ENCODE measurements around the gene NGEF. TPM values are rescaled to one million over a fixed set of nuclear protein-coding genes. Genes with fewer than 3 reads are reported as not detected.

The NGEF gene
- total RNA-seq, 1 donor from 2014 or later, result 0.16 TPM

DNA sequence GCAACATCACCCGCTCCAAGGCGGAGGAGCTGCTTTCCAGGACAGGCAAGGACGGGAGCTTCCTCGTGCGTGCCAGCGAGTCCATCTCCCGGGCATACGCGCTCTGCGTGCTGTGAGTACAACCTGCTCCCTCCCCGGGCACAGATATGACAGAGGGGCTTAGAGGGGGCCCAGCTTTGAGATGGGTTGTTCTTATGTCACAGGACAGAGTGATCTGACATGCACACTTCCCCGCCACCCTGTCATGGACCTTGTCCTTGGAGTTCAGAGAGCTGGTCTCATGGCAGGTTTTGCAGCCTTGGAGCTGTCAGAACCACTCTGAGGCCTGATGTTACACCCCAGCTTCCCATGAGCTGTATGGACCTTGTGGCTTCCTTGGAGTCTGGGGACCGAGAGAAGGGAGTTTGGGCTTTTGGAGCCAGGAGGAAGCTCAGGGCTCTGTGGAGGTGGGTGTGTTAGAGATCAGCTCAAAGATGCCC is 47.5 kb upstream of the NGEF start:
- Histone ChIP-seq H3K4me3 (ENCODE audit: insufficient read depth, low read depth, low read length) (no peak overlapping the region), H3K27ac (ENCODE audit: low read depth, low read length) (no peak overlapping the region), H4K20me1 (ENCODE audit: insufficient read depth, low read length) (no peaks in the 10 kb centered on the region), H3K9me3 (ENCODE audit: insufficient read depth, low read depth, low read length) (no peaks in the 10 kb centered on the region), H3K9ac (ENCODE audit: low read length) (no peak overlapping the region), H3K79me2 (ENCODE audit: insufficient read depth, low read length) (no peaks in the 10 kb centered on the region), H3K36me3 (ENCODE audit: insufficient read depth, low read length) (no peaks in the 10 kb centered on the region), H3K4me1 (ENCODE audit: insufficient read depth, low read length) (no peaks in the 10 kb centered on the region), H3K4me2 (ENCODE audit: low read length) (no peak overlapping the region), H2AFZ (ENCODE audit: low read depth, low read length) (no peak overlapping the region), H3K27me3 (ENCODE audit: insufficient read depth, low read length) (no peaks in the 10 kb centered on the region)
- no peak for DNase-seq (ENCODE audit: low read depth)
- no peak for FAIRE-seq
- H3K27me3 Mint-ChIP-seq (ENCODE audit: low read depth, unreplicated experiment), result peaks cover 18% of the 10 kb centered on the region
- no peaks in the 10 kb centered on the region for H3K9me3 Mint-ChIP-seq (ENCODE audit: unreplicated experiment)
- H3K27ac Mint-ChIP-seq (ENCODE audit: unreplicated experiment), result no peak overlapping the region
- TF ChIP-seq, protein P1, sequence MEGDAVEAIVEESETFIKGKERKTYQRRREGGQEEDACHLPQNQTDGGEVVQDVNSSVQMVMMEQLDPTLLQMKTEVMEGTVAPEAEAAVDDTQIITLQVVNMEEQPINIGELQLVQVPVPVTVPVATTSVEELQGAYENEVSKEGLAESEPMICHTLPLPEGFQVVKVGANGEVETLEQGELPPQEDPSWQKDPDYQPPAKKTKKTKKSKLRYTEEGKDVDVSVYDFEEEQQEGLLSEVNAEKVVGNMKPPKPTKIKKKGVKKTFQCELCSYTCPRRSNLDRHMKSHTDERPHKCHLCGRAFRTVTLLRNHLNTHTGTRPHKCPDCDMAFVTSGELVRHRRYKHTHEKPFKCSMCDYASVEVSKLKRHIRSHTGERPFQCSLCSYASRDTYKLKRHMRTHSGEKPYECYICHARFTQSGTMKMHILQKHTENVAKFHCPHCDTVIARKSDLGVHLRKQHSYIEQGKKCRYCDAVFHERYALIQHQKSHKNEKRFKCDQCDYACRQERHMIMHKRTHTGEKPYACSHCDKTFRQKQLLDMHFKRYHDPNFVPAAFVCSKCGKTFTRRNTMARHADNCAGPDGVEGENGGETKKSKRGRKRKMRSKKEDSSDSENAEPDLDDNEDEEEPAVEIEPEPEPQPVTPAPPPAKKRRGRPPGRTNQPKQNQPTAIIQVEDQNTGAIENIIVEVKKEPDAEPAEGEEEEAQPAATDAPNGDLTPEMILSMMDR (IDR thresholded peaks at IDR 0.05; ENCODE audit: insufficient read depth, low read depth, low read length), result no peak
- no peak for TF ChIP-seq EZH2 (IDR thresholded peaks at IDR 0.05; ENCODE audit: insufficient read depth, low read length)
- no peak overlapping the region for H3K4me3 Mint-ChIP-seq (ENCODE audit: unreplicated experiment)
- H3K4me1 Mint-ChIP-seq (ENCODE audit: low read depth, unreplicated experiment), result peaks cover 2% of the 10 kb centered on the region
- peaks cover 1% of the 10 kb centered on the region for H3K36me3 Mint-ChIP-seq (ENCODE audit: low read depth, unreplicated experiment)

DNA sequence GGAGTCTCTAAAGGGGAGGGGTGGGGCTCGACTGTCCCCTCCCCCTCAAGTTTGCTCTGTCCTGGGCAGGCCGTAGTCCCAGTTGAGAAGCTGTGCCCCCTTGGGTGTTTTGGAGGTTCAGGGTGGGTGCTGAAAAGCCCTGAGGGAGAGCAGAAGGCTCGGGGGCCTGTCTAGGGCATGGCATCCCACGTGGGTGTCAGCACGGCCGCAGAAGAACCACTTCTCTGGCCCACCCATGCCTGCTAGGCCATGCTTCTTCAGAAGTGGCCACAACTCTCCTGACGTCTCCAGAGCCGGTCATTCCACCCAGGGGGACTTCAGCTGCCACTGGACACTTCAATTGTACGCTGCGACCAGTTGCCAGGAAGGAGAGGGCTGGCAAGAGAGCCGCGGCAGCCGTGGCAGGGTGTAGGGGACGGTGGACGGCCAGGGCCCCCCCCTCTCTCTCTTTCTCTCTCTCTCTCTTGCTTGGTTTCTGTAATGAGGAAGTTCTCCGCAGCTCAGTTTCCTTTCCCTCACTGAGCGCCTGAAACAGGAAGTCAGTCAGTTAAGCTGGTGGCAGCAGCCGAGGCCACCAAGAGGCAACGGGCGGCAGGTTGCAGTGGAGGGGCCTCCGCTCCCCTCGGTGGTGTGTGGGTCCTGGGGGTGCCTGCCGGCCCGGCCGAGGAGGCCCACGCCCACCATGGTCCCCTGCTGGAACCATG is 46.9 kb upstream of the NGEF start, which contains the start of gene INPP5D:
Gene INPP5D, plus strand, starts transcription at position 546 of the 704 bp plus-strand sequence. Its CDS starts 137 bp downstream, at position 683.
- Histone ChIP-seq H3K27me3 (ENCODE audit: insufficient read depth, low read length) (no peaks in the 10 kb centered on the region), H3K27ac (ENCODE audit: low read depth, low read length) (no peak within 1 kb of the TSS), H2AFZ (ENCODE audit: low read depth, low read length) (no peak within 1 kb of the TSS), H3K4me2 (ENCODE audit: low read length) (no peak within 1 kb of the TSS), H3K4me3 (ENCODE audit: insufficient read depth, low read depth, low read length) (no peak within 1 kb of the TSS), H3K79me2 (ENCODE audit: insufficient read depth, low read length) (no peaks in the 10 kb centered on the region), H3K4me1 (ENCODE audit: insufficient read depth, low read length) (no peaks in the 10 kb centered on the region), H3K36me3 (ENCODE audit: insufficient read depth, low read length) (no peaks in the 10 kb centered on the region), H3K9me3 (ENCODE audit: insufficient read depth, low read depth, low read length) (no peaks in the 10 kb centered on the region), H4K20me1 (ENCODE audit: insufficient read depth, low read length) (no peaks in the 10 kb centered on the region), H3K9ac (ENCODE audit: low read length) (no peak within 1 kb of the TSS)
- peaks cover 24% of the 10 kb centered on the region for H3K27me3 Mint-ChIP-seq (ENCODE audit: low read depth, unreplicated experiment)
- no peaks in the 10 kb centered on the region for H3K9me3 Mint-ChIP-seq (ENCODE audit: unreplicated experiment)
- no peak within 1 kb of the TSS for H3K4me3 Mint-ChIP-seq (ENCODE audit: unreplicated experiment)
- H3K36me3 Mint-ChIP-seq (ENCODE audit: low read depth, unreplicated experiment), result peaks cover 1% of the 10 kb centered on the region
- DNase-seq (ENCODE audit: low read depth) (no peak), FAIRE-seq (no peak)
- no peak within 1 kb of the TSS for H3K27ac Mint-ChIP-seq (ENCODE audit: unreplicated experiment)
- no peak for TF ChIP-seq EZH2 (IDR thresholded peaks at IDR 0.05; ENCODE audit: insufficient read depth, low read length)
- TF ChIP-seq, protein P1 (IDR thresholded peaks at IDR 0.05; ENCODE audit: insufficient read depth, low read depth, low read length), result no peak
- peaks cover 2% of the 10 kb centered on the region for H3K4me1 Mint-ChIP-seq (ENCODE audit: low read depth, unreplicated experiment)

DNA sequence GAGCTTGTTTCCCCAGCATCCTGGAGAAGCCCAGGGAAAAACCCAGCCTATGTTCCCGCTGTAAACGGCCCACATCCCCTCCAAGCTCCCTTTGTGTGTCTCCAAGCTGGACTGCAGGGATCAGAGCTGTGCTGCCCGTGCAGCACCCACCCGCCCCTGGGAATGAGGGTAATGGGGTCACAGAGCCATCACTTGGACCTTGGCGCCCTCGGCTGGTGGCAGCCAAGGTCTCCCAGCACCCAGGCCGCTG is 46.4 kb upstream of the NGEF start:
- Mint-ChIP-seq H3K36me3 (ENCODE audit: low read depth, unreplicated experiment) (peaks cover 1% of the 10 kb centered on the region), H3K9me3 (ENCODE audit: unreplicated experiment) (no peaks in the 10 kb centered on the region), H3K27me3 (ENCODE audit: low read depth, unreplicated experiment) (peaks cover 25% of the 10 kb centered on the region), H3K4me3 (ENCODE audit: unreplicated experiment) (no peak overlapping the region), H3K27ac (ENCODE audit: unreplicated experiment) (no peak overlapping the region), H3K4me1 (ENCODE audit: low read depth, unreplicated experiment) (peaks cover 2% of the 10 kb centered on the region)
- DNase-seq (ENCODE audit: low read depth) (no peak), FAIRE-seq (no peak)
- Histone ChIP-seq H4K20me1 (ENCODE audit: insufficient read depth, low read length) (no peaks in the 10 kb centered on the region), H3K27ac (ENCODE audit: low read depth, low read length) (no peak overlapping the region), H3K79me2 (ENCODE audit: insufficient read depth, low read length) (no peaks in the 10 kb centered on the region), H2AFZ (ENCODE audit: low read depth, low read length) (no peak overlapping the region), H3K4me1 (ENCODE audit: insufficient read depth, low read length) (no peaks in the 10 kb centered on the region), H3K4me2 (ENCODE audit: low read length) (no peak overlapping the region), H3K4me3 (ENCODE audit: insufficient read depth, low read depth, low read length) (no peak overlapping the region), H3K36me3 (ENCODE audit: insufficient read depth, low read length) (no peaks in the 10 kb centered on the region), H3K9ac (ENCODE audit: low read length) (no peak overlapping the region), H3K9me3 (ENCODE audit: insufficient read depth, low read depth, low read length) (no peaks in the 10 kb centered on the region), H3K27me3 (ENCODE audit: insufficient read depth, low read length) (no peaks in the 10 kb centered on the region)
- TF ChIP-seq, protein P1 (IDR thresholded peaks at IDR 0.05; ENCODE audit: insufficient read depth, low read depth, low read length), result no peak
- TF ChIP-seq EZH2 (IDR thresholded peaks at IDR 0.05; ENCODE audit: insufficient read depth, low read length), result no peak
